DND-41 (cell line): Measurements from ENCODE around the gene CLEC10A.

Experiments used
- CTCF ChIP-seq: IDR thresholded peaks from 2 replicates; pipeline ENCODE4 v1.5.1; 2012; ENCODE audit warnings: borderline replicate concordance, low read length, moderate library complexity, mild to moderate bottlenecking; ENCODE audit not compliant: poor library complexity, severe bottlenecking; ENCODE audit errors: extremely low read depth
- EZH2 ChIP-seq: IDR thresholded peaks from 3 replicates; pipeline ENCODE4 v1.6.1; 2012; ENCODE audit warnings: borderline replicate concordance, low read depth, mild to moderate bottlenecking, moderate library complexity, low read length, inconsistent platforms; ENCODE audit not compliant: severe bottlenecking

DNA sequence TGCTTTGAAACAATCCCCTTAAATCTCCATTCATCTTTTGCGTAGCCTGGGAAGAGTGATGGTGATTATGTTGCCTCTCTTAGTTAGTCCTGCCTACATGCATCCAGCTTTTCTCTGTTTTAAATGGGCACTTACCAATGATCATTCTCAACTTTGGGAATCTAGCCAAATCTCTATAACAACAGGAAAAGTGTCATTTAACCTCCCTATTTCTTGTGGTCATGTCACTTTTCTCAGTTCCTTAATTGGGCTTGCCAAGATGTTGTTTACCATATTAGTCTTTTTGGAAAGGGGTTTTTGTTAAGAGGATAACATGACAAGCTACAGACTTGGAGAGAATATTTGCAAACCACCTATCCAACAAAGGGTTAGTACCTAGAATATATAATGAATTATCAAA, 15.6 kb upstream of the CLEC10A start:
- TF ChIP-seq CTCF (no peak), EZH2 (no peak)
